Measurements from ENCODE around the gene CCNF.

Gene CCNF

DNA sequence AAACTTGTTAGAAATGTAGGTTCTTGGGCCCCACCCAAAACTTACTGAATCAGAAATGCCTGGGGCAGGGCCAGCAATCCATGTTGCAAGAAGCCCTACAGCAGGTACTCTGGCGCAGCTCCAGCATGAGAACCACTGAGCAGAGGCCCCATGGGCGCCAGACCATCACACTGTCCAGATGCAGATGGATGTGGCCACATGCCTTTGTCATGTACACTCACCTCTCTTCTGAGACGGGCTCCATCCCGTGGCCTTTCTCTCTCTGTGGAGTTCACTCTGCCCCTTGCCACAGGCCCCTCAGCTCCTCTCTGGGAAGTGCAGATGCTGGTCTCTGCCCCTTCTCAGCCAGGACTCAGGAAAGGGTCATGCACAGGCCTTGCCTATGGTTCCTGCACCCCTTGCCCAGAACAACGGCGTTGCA is 2.3 kb upstream of the CCNF start:
- H3K4me1 ChIP-seq (ENCODE audit: insufficient read depth, low read length), result peaks cover 35% of the 10 kb centered on the region
- H3K27me3 ChIP-seq (ENCODE audit: insufficient read depth, low read length, poor library complexity), result no peaks in the 10 kb centered on the region
- no peak for DNase-seq
- TF ChIP-seq EZH2 (IDR thresholded peaks at IDR 0.05; ENCODE audit: borderline replicate concordance, low read depth, low read length, severe bottlenecking), result no peak
- TF ChIP-seq, protein P1, sequence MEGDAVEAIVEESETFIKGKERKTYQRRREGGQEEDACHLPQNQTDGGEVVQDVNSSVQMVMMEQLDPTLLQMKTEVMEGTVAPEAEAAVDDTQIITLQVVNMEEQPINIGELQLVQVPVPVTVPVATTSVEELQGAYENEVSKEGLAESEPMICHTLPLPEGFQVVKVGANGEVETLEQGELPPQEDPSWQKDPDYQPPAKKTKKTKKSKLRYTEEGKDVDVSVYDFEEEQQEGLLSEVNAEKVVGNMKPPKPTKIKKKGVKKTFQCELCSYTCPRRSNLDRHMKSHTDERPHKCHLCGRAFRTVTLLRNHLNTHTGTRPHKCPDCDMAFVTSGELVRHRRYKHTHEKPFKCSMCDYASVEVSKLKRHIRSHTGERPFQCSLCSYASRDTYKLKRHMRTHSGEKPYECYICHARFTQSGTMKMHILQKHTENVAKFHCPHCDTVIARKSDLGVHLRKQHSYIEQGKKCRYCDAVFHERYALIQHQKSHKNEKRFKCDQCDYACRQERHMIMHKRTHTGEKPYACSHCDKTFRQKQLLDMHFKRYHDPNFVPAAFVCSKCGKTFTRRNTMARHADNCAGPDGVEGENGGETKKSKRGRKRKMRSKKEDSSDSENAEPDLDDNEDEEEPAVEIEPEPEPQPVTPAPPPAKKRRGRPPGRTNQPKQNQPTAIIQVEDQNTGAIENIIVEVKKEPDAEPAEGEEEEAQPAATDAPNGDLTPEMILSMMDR (IDR thresholded peaks at IDR 0.05; ENCODE audit: borderline replicate concordance, extremely low read depth, low read length, poor library complexity, severe bottlenecking), result no peak
- H3K36me3 ChIP-seq (ENCODE audit: insufficient read depth, low read length), result peaks cover 18% of the 10 kb centered on the region
- H3K9ac ChIP-seq (ENCODE audit: low read depth, low read length), result no peak overlapping the region
- no peak overlapping the region for H3K4me2 ChIP-seq (ENCODE audit: insufficient read depth, low read length)
- no peaks in the 10 kb centered on the region for H3K9me3 ChIP-seq (ENCODE audit: insufficient read depth, low read length, severe bottlenecking)
- H3K79me2 ChIP-seq (ENCODE audit: insufficient read depth, low read length), result peaks cover 29% of the 10 kb centered on the region
- peaks cover 18% of the 10 kb centered on the region for H4K20me1 ChIP-seq (ENCODE audit: insufficient read depth, low read length)
- no peak overlapping the region for H3K4me3 ChIP-seq (ENCODE audit: low read depth in 1 of 2, low read length in 2 of 2)
- no peak for ATAC-seq (ENCODE audit: insufficient read depth, low read depth)
- no peak overlapping the region for H3K27ac ChIP-seq (ENCODE audit: low read length)
- H2AFZ ChIP-seq (ENCODE audit: low read depth, low read length), result no peak overlapping the region

DNA sequence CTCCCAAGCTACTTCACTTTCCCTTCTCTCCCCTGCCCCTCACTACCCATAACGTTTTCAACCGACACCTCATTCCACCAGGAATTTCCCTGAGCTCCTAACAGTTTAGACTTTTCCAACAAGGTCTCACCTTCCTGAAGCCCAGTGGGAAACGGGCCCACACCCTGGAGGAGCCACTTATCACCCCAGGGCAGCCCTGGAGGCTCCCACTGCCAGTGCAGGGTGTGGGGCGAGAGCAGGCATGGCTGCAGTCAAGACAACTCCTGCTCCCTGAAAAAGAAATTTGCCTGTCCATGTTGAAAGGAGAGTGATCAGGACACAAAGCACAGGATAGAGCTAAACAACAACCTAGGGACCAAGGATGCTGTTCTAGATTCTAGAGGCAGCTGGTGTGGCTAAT is 1.7 kb upstream of the CCNF start:
- Histone ChIP-seq H3K4me2 (ENCODE audit: insufficient read depth, low read length) (no peak overlapping the region), H3K79me2 (ENCODE audit: insufficient read depth, low read length) (peaks cover 35% of the 10 kb centered on the region), H3K4me3 (ENCODE audit: low read depth in 1 of 2, low read length in 2 of 2) (no peak overlapping the region), H2AFZ (ENCODE audit: low read depth, low read length) (no peak overlapping the region), H4K20me1 (ENCODE audit: insufficient read depth, low read length) (peaks cover 22% of the 10 kb centered on the region), H3K27me3 (ENCODE audit: insufficient read depth, low read length, poor library complexity) (no peaks in the 10 kb centered on the region), H3K9me3 (ENCODE audit: insufficient read depth, low read length, severe bottlenecking) (no peaks in the 10 kb centered on the region), H3K36me3 (ENCODE audit: insufficient read depth, low read length) (peaks cover 24% of the 10 kb centered on the region), H3K4me1 (ENCODE audit: insufficient read depth, low read length) (peaks cover 41% of the 10 kb centered on the region), H3K9ac (ENCODE audit: low read depth, low read length) (peak overlapping the region; percentile 97), H3K27ac (ENCODE audit: low read length) (no peak overlapping the region; the same call in 1 of the 2 replicates)
- ATAC-seq (ENCODE audit: insufficient read depth, low read depth) (no peak), DNase-seq (no peak)
- no peak for TF ChIP-seq EZH2 (IDR thresholded peaks at IDR 0.05; ENCODE audit: borderline replicate concordance, low read depth, low read length, severe bottlenecking)
- TF ChIP-seq, protein P1 (IDR thresholded peaks at IDR 0.05; ENCODE audit: borderline replicate concordance, extremely low read depth, low read length, poor library complexity, severe bottlenecking), result no peak

DNA sequence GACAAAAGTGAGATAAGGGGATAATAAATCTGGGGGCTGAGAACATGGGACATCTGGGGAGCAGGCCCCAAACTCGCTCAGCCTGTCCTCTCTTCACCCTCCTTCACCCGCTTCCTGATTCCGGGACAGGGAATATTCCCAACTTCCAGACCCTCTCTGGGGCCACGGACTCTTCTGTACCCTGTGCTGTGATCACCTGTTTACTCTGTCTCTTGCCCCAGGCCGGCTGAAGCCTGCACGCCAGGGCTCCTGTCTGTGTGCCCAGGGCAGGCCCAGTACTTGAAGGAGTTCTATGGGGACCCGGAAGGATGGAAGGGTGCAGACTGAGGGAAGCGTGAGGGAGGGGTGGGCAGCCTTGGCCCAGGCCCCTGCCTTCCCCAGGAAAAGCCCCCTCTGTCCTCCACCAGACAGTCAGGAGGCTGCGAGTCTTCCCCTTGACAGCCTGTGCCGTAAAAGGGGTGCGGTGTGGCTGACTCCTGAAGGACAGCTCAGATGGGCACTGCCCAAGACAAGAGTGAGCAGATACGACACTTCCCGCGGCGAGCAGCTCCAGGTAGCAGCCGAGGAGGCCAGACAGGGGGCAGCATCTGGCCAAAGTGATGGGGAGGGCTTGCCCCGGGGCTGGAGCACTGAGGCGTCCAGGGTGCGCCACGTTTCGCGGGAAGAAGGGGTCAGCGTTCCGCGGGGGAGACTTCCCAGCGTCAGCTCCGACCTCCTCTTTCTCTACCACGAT is 1.0 kb upstream of the CCNF start:
- Histone ChIP-seq H3K36me3 (ENCODE audit: insufficient read depth, low read length) (peaks cover 31% of the 10 kb centered on the region), H3K9ac (ENCODE audit: low read depth, low read length) (peak overlapping the region; percentile 97), H3K4me2 (ENCODE audit: insufficient read depth, low read length) (peak overlapping the region; percentile 93), H3K79me2 (ENCODE audit: insufficient read depth, low read length) (peaks cover 41% of the 10 kb centered on the region), H3K4me3 (ENCODE audit: low read depth in 1 of 2, low read length in 2 of 2) (peak overlapping the region; percentile 32 to 63; a peak in 3 of 4 replicates), H3K27ac (ENCODE audit: low read length) (peak overlapping the region; percentile 83), H3K4me1 (ENCODE audit: insufficient read depth, low read length) (peaks cover 48% of the 10 kb centered on the region), H3K9me3 (ENCODE audit: insufficient read depth, low read length, severe bottlenecking) (no peaks in the 10 kb centered on the region), H3K27me3 (ENCODE audit: insufficient read depth, low read length, poor library complexity) (no peaks in the 10 kb centered on the region), H4K20me1 (ENCODE audit: insufficient read depth, low read length) (peaks cover 29% of the 10 kb centered on the region), H2AFZ (ENCODE audit: low read depth, low read length) (peak overlapping the region; percentile 95)
- no peak for DNase-seq
- ATAC-seq (ENCODE audit: insufficient read depth, low read depth), result no peak
- TF ChIP-seq, protein P1 (IDR thresholded peaks at IDR 0.05; ENCODE audit: borderline replicate concordance, extremely low read depth, low read length, poor library complexity, severe bottlenecking), result no peak
- no peak for TF ChIP-seq EZH2 (IDR thresholded peaks at IDR 0.05; ENCODE audit: borderline replicate concordance, low read depth, low read length, severe bottlenecking)

Measured in DND-41 (cell line).